Loucy (cell line): ENCODE measurements around the gene CLSTN2.

ENCODE experiments used
- H2AFZ ChIP-seq: fragments of 200-600 bp; sonication (generic); 2 replicates; pipeline ENCODE4 v1.6.0; 2016; ENCODE audit warnings: antibody characterized with exemption, mild to moderate bottlenecking, low read length, moderate library complexity
- H3F3A ChIP-seq: fragments of 200-600 bp; 2 replicates; pipeline ENCODE4 v1.6.0; 2016; ENCODE audit warnings: antibody characterized with exemption, low read depth, mild to moderate bottlenecking
- H3K27me3 ChIP-seq: fragments of 200-600 bp; sonication (generic); 2 replicates; pipeline ENCODE4 v1.6.1; 2014; ENCODE audit warnings: low read length, mild to moderate bottlenecking; ENCODE audit not compliant: insufficient read depth, poor library complexity, severe bottlenecking
- H3K36me3 ChIP-seq: fragments of 200-600 bp; sonication (generic); 2 replicates; pipeline ENCODE4 v1.6.1; 2016; ENCODE audit warnings: low read length; ENCODE audit not compliant: insufficient read depth
- H3K4me1 ChIP-seq: fragments of 200-600 bp; sonication (generic); 2 replicates; pipeline ENCODE4 v1.5.1; 2014; ENCODE audit warnings: low read length, mild to moderate bottlenecking; ENCODE audit not compliant: insufficient read depth, poor library complexity, severe bottlenecking
- H3K4me2 ChIP-seq: fragments of 200-600 bp; sonication (generic); 2 replicates; pipeline ENCODE4 v1.6.0; 2014; ENCODE audit warnings: antibody characterized with exemption, low read length, low read depth, mild to moderate bottlenecking; ENCODE audit not compliant: poor library complexity, severe bottlenecking
- H3K4me3 ChIP-seq: fragments of 200-600 bp; sonication (generic); 2 replicates; pipeline ENCODE4 v1.5.1; 2014; ENCODE audit warnings: low read length, mild to moderate bottlenecking, mixed read lengths; ENCODE audit not compliant: poor library complexity, severe bottlenecking
- H3K79me2 ChIP-seq: fragments of 200-600 bp; sonication (generic); 2 replicates; pipeline ENCODE4 v1.6.1; 2014; ENCODE audit warnings: low read length; ENCODE audit not compliant: insufficient read depth
- H3K9ac ChIP-seq: fragments of 200-600 bp; sonication (generic); 2 replicates; pipeline ENCODE4 v1.6.0; 2014; ENCODE audit warnings: mild to moderate bottlenecking, low read depth, low read length, moderate library complexity; ENCODE audit not compliant: poor library complexity, severe bottlenecking
- H3K9me2 ChIP-seq: fragments of 200-600 bp; sonication (generic); replicated peaks from 2 replicates; pipeline ENCODE4 v1.6.1; 2016; ENCODE audit warnings: low read depth, low read length, mixed read lengths
- H3K9me3 ChIP-seq: fragments of 200-600 bp; sonication (generic); 2 replicates; pipeline ENCODE4 v1.6.1; 2014; ENCODE audit warnings: mild to moderate bottlenecking, antibody characterized with exemption, low read length, low read depth; ENCODE audit not compliant: insufficient read depth
- H4K20me1 ChIP-seq: fragments of 200-600 bp; sonication (generic); 2 replicates; pipeline ENCODE4 v1.6.0; 2014; ENCODE audit warnings: antibody characterized with exemption, low read length, mild to moderate bottlenecking; ENCODE audit not compliant: insufficient read depth, poor library complexity, severe bottlenecking
- EZH2phosphoT487 ChIP-seq: fragments of 200-600 bp; IDR thresholded peaks from 2 replicates; pipeline ENCODE4 v1.6.1; 2018; ENCODE audit warnings: antibody characterized with exemption, mild to moderate bottlenecking, moderate library complexity, borderline replicate concordance
- TF ChIP-seq, protein P1 (sequence below): fragments of 200-600 bp; sonication (generic); conservative IDR thresholded peaks from 2 replicates; pipeline ENCODE4 v1.5.1; 2014; ENCODE audit warnings: mild to moderate bottlenecking, antibody characterized with exemption, low read length

Gene CLSTN2

DNA sequence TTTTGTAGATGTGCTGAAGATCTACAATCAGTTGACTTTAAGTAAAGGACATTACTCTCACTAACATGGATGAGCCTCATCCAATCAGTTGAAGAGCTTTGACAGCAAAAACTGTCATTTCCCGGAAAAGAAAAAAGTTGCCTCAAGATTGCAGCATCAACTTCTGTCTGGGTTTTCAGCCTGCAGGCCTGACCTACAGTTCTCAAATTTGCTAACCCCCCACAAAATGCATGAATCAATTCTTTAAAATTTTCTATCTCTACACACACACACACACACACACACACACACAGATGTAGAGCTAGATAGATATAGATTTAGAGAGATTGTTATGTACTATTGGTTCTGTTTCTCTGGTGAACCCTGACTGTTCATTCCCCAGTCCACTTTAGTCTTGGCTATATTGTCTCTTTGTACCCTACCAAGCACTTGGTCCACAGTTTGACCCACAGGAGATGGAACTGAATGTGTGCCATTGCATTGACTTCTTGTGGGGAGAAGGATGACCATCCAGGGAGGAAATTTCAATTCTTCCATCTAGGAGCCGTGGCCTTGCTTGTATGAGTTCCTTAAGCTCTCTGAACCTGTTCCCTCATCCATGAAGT lies 228.3 kb downstream of the CLSTN2 start:
- Histone ChIP-seq H4K20me1 (no peaks in the 10 kb centered on the region), H3K4me1 (no peaks in the 10 kb centered on the region), H3K9ac (no peak overlapping the region), H3K4me3 (no peak overlapping the region), H3K4me2 (no peak overlapping the region), H3K36me3 (no peaks in the 10 kb centered on the region), H3K79me2 (no peaks in the 10 kb centered on the region), H3K9me2 (no peaks in the 10 kb centered on the region), H3F3A (no peaks in the 10 kb centered on the region), H3K9me3 (no peaks in the 10 kb centered on the region), H3K27me3 (no peaks in the 10 kb centered on the region), H2AFZ (no peak overlapping the region)
- TF ChIP-seq EZH2phosphoT487, result no peak
- TF ChIP-seq, protein P1, sequence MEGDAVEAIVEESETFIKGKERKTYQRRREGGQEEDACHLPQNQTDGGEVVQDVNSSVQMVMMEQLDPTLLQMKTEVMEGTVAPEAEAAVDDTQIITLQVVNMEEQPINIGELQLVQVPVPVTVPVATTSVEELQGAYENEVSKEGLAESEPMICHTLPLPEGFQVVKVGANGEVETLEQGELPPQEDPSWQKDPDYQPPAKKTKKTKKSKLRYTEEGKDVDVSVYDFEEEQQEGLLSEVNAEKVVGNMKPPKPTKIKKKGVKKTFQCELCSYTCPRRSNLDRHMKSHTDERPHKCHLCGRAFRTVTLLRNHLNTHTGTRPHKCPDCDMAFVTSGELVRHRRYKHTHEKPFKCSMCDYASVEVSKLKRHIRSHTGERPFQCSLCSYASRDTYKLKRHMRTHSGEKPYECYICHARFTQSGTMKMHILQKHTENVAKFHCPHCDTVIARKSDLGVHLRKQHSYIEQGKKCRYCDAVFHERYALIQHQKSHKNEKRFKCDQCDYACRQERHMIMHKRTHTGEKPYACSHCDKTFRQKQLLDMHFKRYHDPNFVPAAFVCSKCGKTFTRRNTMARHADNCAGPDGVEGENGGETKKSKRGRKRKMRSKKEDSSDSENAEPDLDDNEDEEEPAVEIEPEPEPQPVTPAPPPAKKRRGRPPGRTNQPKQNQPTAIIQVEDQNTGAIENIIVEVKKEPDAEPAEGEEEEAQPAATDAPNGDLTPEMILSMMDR, result no peak

DNA sequence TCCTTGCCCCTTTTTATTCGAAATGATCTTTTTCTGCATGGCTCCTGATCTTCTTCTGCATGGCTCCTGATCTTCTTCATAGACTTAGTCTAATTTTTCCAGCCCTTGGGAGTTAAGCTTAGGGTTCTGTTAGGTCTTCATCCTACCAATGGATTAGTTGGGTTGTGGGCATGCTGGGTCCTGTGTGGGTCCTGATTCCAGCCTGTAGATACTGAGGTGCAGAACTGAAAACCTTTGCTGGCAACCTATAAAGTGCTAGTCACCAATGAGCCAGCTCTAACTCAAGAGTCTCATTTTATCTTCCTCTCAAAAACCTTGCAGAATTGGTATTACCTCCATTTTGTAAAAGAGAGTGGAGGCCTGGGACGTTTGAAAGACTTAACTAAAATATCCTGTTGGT lies 229.2 kb downstream of the CLSTN2 start:
- H3K4me1 ChIP-seq, result no peaks in the 10 kb centered on the region
- no peaks in the 10 kb centered on the region for H3K36me3 ChIP-seq
- H3K79me2 ChIP-seq, result no peaks in the 10 kb centered on the region
- no peaks in the 10 kb centered on the region for H4K20me1 ChIP-seq
- H3K9ac ChIP-seq, result no peak overlapping the region
- H3K9me3 ChIP-seq, result no peaks in the 10 kb centered on the region
- TF ChIP-seq, protein P1, result no peak
- no peak for TF ChIP-seq EZH2phosphoT487
- no peaks in the 10 kb centered on the region for H3F3A ChIP-seq
- no peak overlapping the region for H3K4me2 ChIP-seq
- H3K27me3 ChIP-seq, result no peaks in the 10 kb centered on the region
- H3K4me3 ChIP-seq, result no peak overlapping the region
- no peak overlapping the region for H2AFZ ChIP-seq
- H3K9me2 ChIP-seq, result no peaks in the 10 kb centered on the region

DNA sequence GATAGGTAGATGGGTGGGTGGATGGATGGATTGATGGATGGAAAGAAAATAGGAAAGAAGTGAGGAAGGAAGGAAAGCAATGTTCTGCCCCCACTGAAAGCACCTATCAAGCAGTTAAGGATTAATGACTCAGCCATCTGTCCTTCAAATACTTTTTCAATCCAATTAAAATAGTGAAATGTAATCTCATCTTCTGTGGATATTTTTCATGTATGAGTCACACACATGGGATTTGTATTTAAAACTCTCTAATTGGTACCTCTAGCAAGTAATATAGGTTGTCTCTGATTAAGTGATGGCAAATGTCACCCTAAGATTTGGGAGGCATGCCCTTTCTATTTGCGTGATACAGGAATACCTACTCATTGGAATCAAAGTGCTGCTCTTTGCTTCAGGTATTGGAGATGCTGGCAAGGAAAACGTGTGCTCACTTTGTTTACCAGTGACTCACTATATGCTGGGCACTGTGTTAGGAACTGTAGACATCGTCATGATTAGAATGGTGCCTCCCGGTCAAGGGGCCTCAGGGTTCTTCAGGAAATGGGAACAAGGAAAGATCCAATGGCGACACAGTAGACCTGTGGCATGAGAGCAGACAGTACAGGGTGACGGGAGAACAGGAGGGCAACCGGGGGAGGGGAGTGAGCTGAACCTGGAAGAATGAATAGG lies 230.1 kb downstream of the CLSTN2 start:
- no peak overlapping the region for H2AFZ ChIP-seq
- H3K4me3 ChIP-seq, result no peak overlapping the region
- H3K9ac ChIP-seq, result no peak overlapping the region
- no peaks in the 10 kb centered on the region for H3K27me3 ChIP-seq
- H3K9me2 ChIP-seq, result no peaks in the 10 kb centered on the region
- H3K9me3 ChIP-seq, result no peaks in the 10 kb centered on the region
- H3F3A ChIP-seq, result no peaks in the 10 kb centered on the region
- no peak for TF ChIP-seq EZH2phosphoT487
- TF ChIP-seq, protein P1, result no peak
- H3K4me2 ChIP-seq, result no peak overlapping the region
- H3K36me3 ChIP-seq, result no peaks in the 10 kb centered on the region
- no peaks in the 10 kb centered on the region for H3K79me2 ChIP-seq
- H4K20me1 ChIP-seq, result no peaks in the 10 kb centered on the region
- H3K4me1 ChIP-seq, result no peaks in the 10 kb centered on the region
